HL-60 (cell line): ENCODE data around the gene FNBP1L.

Experiments
- CTCF ChIP-seq: IDR thresholded peaks from one replicate; pipeline ENCODE4 v1.5.1; 2011; ENCODE audit warnings: low read length, control low read depth, inconsistent platforms; ENCODE audit not compliant: insufficient read depth
- POLR2AphosphoS5 ChIP-seq: IDR thresholded peaks from 2 replicates; pipeline ENCODE4 v1.6.1; 2012; ENCODE audit warnings: low read depth

- no peak for TF ChIP-seq CTCF
- TF ChIP-seq POLR2AphosphoS5, result no peak
These were observed 31.7 kb upstream of the FNBP1L start for GRCh38 chr1:93416183-93416582.
